Neural progenitor cell (in vitro differentiated cells): ENCODE results near the gene IL31RA.

Experiments
- EZH2 ChIP-seq: fragments of 200-600 bp; sonication (generic); IDR thresholded peaks from 2 replicates; pipeline ENCODE4 v1.6.1; 2017; ENCODE audit warnings: antibody characterized with exemption, mild to moderate bottlenecking, moderate library complexity
- EZH2phosphoT487 ChIP-seq: fragments of 200-600 bp; sonication (generic); IDR thresholded peaks from 2 replicates; pipeline ENCODE4 v1.6.1; 2017; ENCODE audit warnings: antibody characterized with exemption
- TF ChIP-seq, protein P1 (sequence below): fragments of 200-600 bp; sonication (generic); IDR thresholded peaks from 2 replicates; pipeline ENCODE4 v1.5.1; 2017; ENCODE audit warnings: antibody characterized with exemption, mild to moderate bottlenecking

DNA sequence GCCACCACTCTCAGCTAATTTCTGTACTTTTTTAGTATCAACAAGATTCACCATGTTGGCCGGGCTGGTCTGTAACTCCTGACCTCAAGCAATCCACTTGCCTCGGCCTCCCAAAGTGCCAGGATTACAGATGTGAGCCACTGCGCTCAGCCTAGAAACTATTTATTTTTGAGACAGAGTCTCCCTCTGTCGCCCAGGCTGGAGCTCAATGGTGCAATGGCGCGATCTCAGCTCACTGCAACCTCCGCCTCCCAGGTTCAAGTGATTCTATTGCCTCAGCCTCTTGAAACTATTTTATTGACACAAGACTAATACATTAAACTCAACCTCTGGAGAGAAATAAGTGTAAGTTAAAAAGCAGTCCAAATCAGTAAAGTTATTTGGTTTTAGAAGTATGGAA, 109.6 kb downstream of the IL31RA start:
- TF ChIP-seq, protein P1, sequence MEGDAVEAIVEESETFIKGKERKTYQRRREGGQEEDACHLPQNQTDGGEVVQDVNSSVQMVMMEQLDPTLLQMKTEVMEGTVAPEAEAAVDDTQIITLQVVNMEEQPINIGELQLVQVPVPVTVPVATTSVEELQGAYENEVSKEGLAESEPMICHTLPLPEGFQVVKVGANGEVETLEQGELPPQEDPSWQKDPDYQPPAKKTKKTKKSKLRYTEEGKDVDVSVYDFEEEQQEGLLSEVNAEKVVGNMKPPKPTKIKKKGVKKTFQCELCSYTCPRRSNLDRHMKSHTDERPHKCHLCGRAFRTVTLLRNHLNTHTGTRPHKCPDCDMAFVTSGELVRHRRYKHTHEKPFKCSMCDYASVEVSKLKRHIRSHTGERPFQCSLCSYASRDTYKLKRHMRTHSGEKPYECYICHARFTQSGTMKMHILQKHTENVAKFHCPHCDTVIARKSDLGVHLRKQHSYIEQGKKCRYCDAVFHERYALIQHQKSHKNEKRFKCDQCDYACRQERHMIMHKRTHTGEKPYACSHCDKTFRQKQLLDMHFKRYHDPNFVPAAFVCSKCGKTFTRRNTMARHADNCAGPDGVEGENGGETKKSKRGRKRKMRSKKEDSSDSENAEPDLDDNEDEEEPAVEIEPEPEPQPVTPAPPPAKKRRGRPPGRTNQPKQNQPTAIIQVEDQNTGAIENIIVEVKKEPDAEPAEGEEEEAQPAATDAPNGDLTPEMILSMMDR = no peak
- TF ChIP-seq EZH2 (no peak), EZH2phosphoT487 (no peak)
